ENCODE data around the gene SHC3.

The SHC3 gene

GRCh38 chr9:89153232-89154017 is 25.2 kb downstream of the SHC3 start:
- no peak for DNase-seq

GRCh38 chr9:89149726-89150125 is 28.9 kb downstream of the SHC3 start:
- no peak for DNase-seq

GRCh38 chr9:89145097-89145496 is 33.5 kb downstream of the SHC3 start:
- no peak for DNase-seq

GRCh38 chr9:89144238-89144637 is 34.4 kb downstream of the SHC3 start:
- no peak for DNase-seq

GRCh38 chr9:89143266-89143665 is 35.4 kb downstream of the SHC3 start:
- no peak for DNase-seq

GRCh38 chr9:89139455-89139854 is 39.2 kb downstream of the SHC3 start:
- no peak for DNase-seq

GRCh38 chr9:89138463-89139390 is 39.9 kb downstream of the SHC3 start:
- no peak for DNase-seq

- no peak for DNase-seq
Measured at GRCh38 chr9:89137542-89138462, 40.8 kb downstream of the SHC3 start.

- no peak for DNase-seq
Measured at GRCh38 chr9:89135591-89136166, 42.9 kb downstream of the SHC3 start.

- no peak for DNase-seq
Measured at GRCh38 chr9:89134709-89135108, 43.9 kb downstream of the SHC3 start.

- DNase-seq = no peak
Measured at GRCh38 chr9:89122949-89123348, 55.7 kb downstream of the SHC3 start.

GRCh38 chr9:89120704-89121103 is 57.9 kb downstream of the SHC3 start:
- DNase-seq = no peak

GRCh38 chr9:89116805-89117192 is 61.8 kb downstream of the SHC3 start:
- no peak for DNase-seq

- DNase-seq = no peak
Measured at GRCh38 chr9:89116064-89116804, 62.4 kb downstream of the SHC3 start.

- no peak for DNase-seq
Measured at GRCh38 chr9:89115426-89115825, 63.2 kb downstream of the SHC3 start.

- no peak for DNase-seq
Measured at GRCh38 chr9:89114741-89115140, 63.9 kb downstream of the SHC3 start.

- DNase-seq = no peak
Measured at GRCh38 chr9:89113851-89114250, 64.8 kb downstream of the SHC3 start.

GRCh38 chr9:89112243-89112642 is 66.4 kb downstream of the SHC3 start:
- no peak for DNase-seq

- DNase-seq = no peak
Measured at GRCh38 chr9:89109666-89110065, 69.0 kb downstream of the SHC3 start.

- no peak for DNase-seq
Measured at GRCh38 chr9:89107406-89107805, 71.2 kb downstream of the SHC3 start.

GRCh38 chr9:89106224-89106851 is 72.3 kb downstream of the SHC3 start:
- no peak for DNase-seq
